ENCODE results near the gene CPT1B. TPM values are rescaled to one million over a fixed set of nuclear protein-coding genes. Genes with fewer than 3 reads are reported as not detected.

Gene CPT1B
- total and polyA plus RNA-seq, 2 of the 4 experiments (the other 2 are of a cell fraction) = 0.36 to 1.8 TPM

GRCh38 chr22:50587407-50587806 lies 9.2 kb upstream of the CPT1B start:
- H3K27me3 ChIP-seq (ENCODE audit: control insufficient read depth, insufficient read depth, low read length) = peaks cover 2% of the 10 kb centered on the region; the same call in 1 of the 2 replicates
- ATAC-seq (ENCODE audit: low read depth) (no peak), DNase-seq (no peak)
- no peak overlapping the region for H3K4ac ChIP-seq (ENCODE audit: low read depth, low read length)
- BruUV-seq (replicated peaks) = no TSS peak
- no peak overlapping the region for H2BK5ac ChIP-seq (ENCODE audit: low read depth, low read length, poor library complexity, severe bottlenecking)
- H2AK5ac ChIP-seq (ENCODE audit: low read depth, low read length) = no peak overlapping the region
- no peak overlapping the region for H4K8ac ChIP-seq (ENCODE audit: low read depth in 2 of 2, low read length in 2 of 2)
- H3K9me3 ChIP-seq (ENCODE audit: control insufficient read depth, insufficient read depth, low read length) = 0 out of 2 replicates have a peak, but pooled peaks cover 2% of the 10 kb centered on the region
- H3K56ac ChIP-seq (ENCODE audit: extremely low read depth, insufficient read depth, low read length) = no peak overlapping the region
- no peak overlapping the region for H2BK15ac ChIP-seq (ENCODE audit: low read depth, low read length)
- H3K9ac ChIP-seq (ENCODE audit: low read depth, low read length) = no peak overlapping the region
- ChIA-PET CTCF (interaction anchor here (0.8 kb wide), 1 partner anchor 48 kb away, joined by 3 read pairs; no protein-coding TSS in a partner anchor), POLR2A (ENCODE audit: unreplicated experiment) (no interaction called here)
- in situ Hi-C loops (cut with MboI; ENCODE audit: low sequenced_read_pairs) = no loop called here
- H3K14ac ChIP-seq (replicated peaks; ENCODE audit: low read depth, low read length) = no peak overlapping the region
- dilution Hi-C loops (cut with HindIII; ENCODE audit: low sequenced_read_pairs, unreplicated experiment) = no loop called here
- H2BK120ac ChIP-seq (ENCODE audit: low read depth, low read length) = no peak overlapping the region
- no peak overlapping the region for H2AK9ac ChIP-seq (replicated peaks; ENCODE audit: low read depth, low read length, poor library complexity)
- no peaks in the 10 kb centered on the region; the same call in 1 of the 2 replicates for H3K9me1 ChIP-seq (ENCODE audit: insufficient read depth, low read length)
- no peak overlapping the region for H4K5ac ChIP-seq (ENCODE audit: low read depth, low read length)
- H3K23ac ChIP-seq (ENCODE audit: low read depth, low read length) = no peak overlapping the region
- no peaks in the 10 kb centered on the region for H3K36me3 ChIP-seq (ENCODE audit: control insufficient read depth, insufficient read depth, low read length)
- no peak overlapping the region for H2BK20ac ChIP-seq (ENCODE audit: low read depth, low read length)
- no peak overlapping the region for H3K4me2 ChIP-seq (ENCODE audit: low read depth, low read length)
- H4K91ac ChIP-seq (ENCODE audit: insufficient read depth, low read depth, low read length) = no peak overlapping the region
- no peak for TF ChIP-seq RCOR1 (IDR thresholded peaks at IDR 0.05; ENCODE audit: insufficient replicate concordance, low read length)
- no peak for TF ChIP-seq MXI1 (IDR thresholded peaks at IDR 0.05; ENCODE audit: borderline replicate concordance, low read depth, low read length)
- TF ChIP-seq ELK1 (IDR thresholded peaks at IDR 0.05; ENCODE audit: borderline replicate concordance, low read depth, low read length) = no peak
- no peak for TF ChIP-seq POLR2A (IDR thresholded peaks at IDR 0.05; ENCODE audit: low read depth, low read length)
- TF ChIP-seq BHLHE40 (IDR thresholded peaks at IDR 0.05; ENCODE audit: low read depth, low read length) = no peak
- no peak for TF ChIP-seq RAD21 (IDR thresholded peaks at IDR 0.05; ENCODE audit: low read length)
- no peak for TF ChIP-seq CTCF (conservative IDR thresholded peaks at IDR 0.05; ENCODE audit: low read depth, low read length)
- TF ChIP-seq CHD1 (IDR thresholded peaks at IDR 0.05; ENCODE audit: low read depth, low read length) = no peak
- TF ChIP-seq FOS (IDR thresholded peaks at IDR 0.05; ENCODE audit: low read depth, low read length) = no peak
- TF ChIP-seq CEBPB (IDR thresholded peaks at IDR 0.05; ENCODE audit: low read depth, low read length) = no peak
- no peak for TF ChIP-seq MAFK (IDR thresholded peaks at IDR 0.05; ENCODE audit: low read depth, low read length)
- no peak for TF ChIP-seq MAZ (IDR thresholded peaks at IDR 0.05; ENCODE audit: borderline replicate concordance, low read depth, low read length)
- no peak for TF ChIP-seq USF2 (IDR thresholded peaks at IDR 0.05; ENCODE audit: low read depth, low read length)
- TF ChIP-seq NFE2L2 (IDR thresholded peaks at IDR 0.05; ENCODE audit: low read depth, low read length) = no peak
- TF ChIP-seq RFX5 (IDR thresholded peaks at IDR 0.05; ENCODE audit: low read depth, low read length) = no peak
- no peak for TF ChIP-seq SMC3 (IDR thresholded peaks at IDR 0.05; ENCODE audit: low read depth, low read length)
- H2AFZ ChIP-seq (replicated peaks; ENCODE audit: low read length, poor library complexity) = no peak overlapping the region
- H3K18ac ChIP-seq (ENCODE audit: low read depth, low read length) = no peak overlapping the region
- WGBS, 2 experiments (ENCODE audit: extremely low coverage in 2 of 2, insufficient read length in 1 of 2) = no CpG with 5 or more reads among the region's 5 CpGs
- H3K79me1 ChIP-seq (ENCODE audit: low read depth in 1 of 2, low read length in 2 of 2) = peaks cover 8 to 10% of the 10 kb centered on the region in 2 experiments; a peak in 3 of 4 replicates
- H4K20me1 ChIP-seq (ENCODE audit: insufficient read depth, low read length) = no peaks in the 10 kb centered on the region; the same call in 1 of the 2 replicates
- H3K4me3 ChIP-seq (ENCODE audit: insufficient read depth, low read depth, low read length) = no peak overlapping the region
- intact Hi-C loops (cut with micrococcal nuclease) = no loop called here
- no peaks in the 10 kb centered on the region for H3K4me1 ChIP-seq (ENCODE audit: control insufficient read depth, insufficient read depth, low read length)
- H3K27ac ChIP-seq (ENCODE audit: insufficient read depth, low read length) = no peak overlapping the region

Data from IMR-90 (cell line).